Activated CD4-positive, alpha-beta T cell treated with anti-CD3 and anti-CD28 coated beads for 36 hours (primary cell): ENCODE measurements around the gene ENO2. TPM values are rescaled to one million over a fixed set of nuclear protein-coding genes. Genes with fewer than 3 reads are reported as not detected.

Source experiments
- ATAC-seq: fragments of 200-7000 bp; cut with Tn5 transposase; one replicate; pipeline ENCODE4 v1.10.0; 2021; ENCODE audit warnings: mild to moderate bottlenecking, moderate library complexity
- CTCF ChIA-PET: fragments of 350-600 bp; sonication (Branson Sonifier 250); formaldehyde crosslinking; loops from one replicate; lab custom pipeline; 2021; ENCODE audit warnings: antibody characterized with exemption; lab: Charles Lee
- POLR2A ChIA-PET: fragments of 350-600 bp; sonication (Branson Sonifier 250); formaldehyde crosslinking; loops from one replicate; lab custom pipeline; 2021; ENCODE audit warnings: antibody characterized with exemption, inconsistent platforms; lab: Charles Lee
- DNase-seq: peaks from one replicate; pipeline ENCODE4 v3.0.0-alpha.2; 2020
- H3K27ac Mint-ChIP-seq: one replicate; pipeline ENCODE4 v1.8.0; 2021; ENCODE audit warnings: mixed read lengths
- H3K27me3 Mint-ChIP-seq: one replicate; pipeline ENCODE4 v1.8.0; 2021; ENCODE audit warnings: mixed read lengths
- H3K36me3 Mint-ChIP-seq: one replicate; pipeline ENCODE4 v1.8.0; 2021; ENCODE audit warnings: low read depth, mixed read lengths
- H3K4me1 Mint-ChIP-seq: one replicate; pipeline ENCODE4 v1.8.0; 2021; ENCODE audit warnings: mixed read lengths
- H3K4me3 Mint-ChIP-seq: one replicate; pipeline ENCODE4 v1.8.0; 2021; ENCODE audit warnings: mild to moderate bottlenecking, moderate library complexity, mixed read lengths
- H3K9me3 Mint-ChIP-seq: one replicate; pipeline ENCODE4 v1.8.0; 2021; ENCODE audit warnings: low read depth, mixed read lengths
- intact Hi-C, 2 experiments: fragments of 100-400 bp; cut with DNase I in 1 of 2; cut with micrococcal nuclease in 1 of 2; formaldehyde crosslinking; loops; one replicate each; pipeline versions ENCODE4 v1.14.2 to v1.15.1; 2022 to 2024; cut with DNase I, micrococcal nuclease
- total RNA-seq, 2 experiments: library from RNA; stranded (reverse); gene quantifications; one replicate each; pipeline ENCODE4 v1.2.3, GENCODE V29; 2021

Gene ENO2
- total RNA-seq, 2 experiments from 2014 or later, result 301 to 317 TPM

GRCh38 chr12:6954316-6955107 is 40.1 kb downstream of the ENO2 start:
- CTCF ChIA-PET, result interaction anchor here (1.0 to 2.2 kb wide), 3 partner anchors 10 to 17 kb away, joined by 4 to 12 read pairs (median 5); no protein-coding TSS in a partner anchor

GRCh38 chr12:6955108-6956020 is 41.0 kb downstream of the ENO2 start:
- ChIA-PET POLR2A (interaction anchor here (0.6 to 8.1 kb wide), 2 partner anchors 10 to 153 kb away, joined by 3 to 142 read pairs; partner anchors contain the start of genes C12orf57 and RNU7-1), CTCF (interaction anchor here (0.6 to 2.2 kb wide), 6 partner anchors 9 to 176 kb away, joined by 3 to 12 read pairs (median 4); partner anchors contain the start of genes C12orf57 and RNU7-1)
- Mint-ChIP-seq H3K4me3 (peak overlapping the region; percentile 95), H3K36me3 (peaks cover 86% of the 10 kb centered on the region), H3K27ac (peak overlapping the region; percentile 97), H3K4me1 (peaks cover 70% of the 10 kb centered on the region), H3K27me3 (no peaks in the 10 kb centered on the region), H3K9me3 (no peaks in the 10 kb centered on the region)
- ATAC-seq (no peak), DNase-seq (no peak)
- intact Hi-C loops, result loop anchor here in 1 of 2 experiments (10.0 kb wide), 1 partner anchor 979 kb away; the partner anchor contains the start of gene SLC2A3

More at GRCh38 chr12:6954316-6955107, 40.1 kb downstream of the ENO2 start:
- no peaks in the 10 kb centered on the region for H3K27me3 Mint-ChIP-seq
- H3K9me3 Mint-ChIP-seq, result no peaks in the 10 kb centered on the region
- H3K4me3 Mint-ChIP-seq, result peak overlapping the region; percentile 95
- no peak for DNase-seq
- H3K36me3 Mint-ChIP-seq, result peaks cover 78% of the 10 kb centered on the region
- no peak for ATAC-seq
- intact Hi-C loops, result loop anchor here (5.0 to 10.0 kb wide), 3 partner anchors 347 to 980 kb away; partner anchors contain the start of genes CHD4 (in 1 of the 2), GAPDH (in 1 of the 2) and SLC2A3 (in 1 of the 2)
- peaks cover 70% of the 10 kb centered on the region for H3K4me1 Mint-ChIP-seq
- POLR2A ChIA-PET, result interaction anchor here (0.6 to 8.1 kb wide), 4 partner anchors 9 to 419 kb away, joined by 3 to 142 read pairs (median 6); partner anchors contain the start of genes C12orf57 and RNU7-1
- H3K27ac Mint-ChIP-seq, result peak overlapping the region; percentile 97

- no peaks in the 10 kb centered on the region for H3K27me3 Mint-ChIP-seq
- peaks cover 94% of the 10 kb centered on the region for H3K36me3 Mint-ChIP-seq
- H3K4me1 Mint-ChIP-seq, result peaks cover 71% of the 10 kb centered on the region
- ChIA-PET POLR2A (interaction anchor here (8.1 kb wide), 1 partner anchor 10 kb away, joined by 142 read pairs; the partner anchor contains the start of genes C12orf57 and RNU7-1), CTCF (interaction anchor here (0.6 to 2.2 kb wide), 11 partner anchors 8 to 177 kb away, joined by 3 to 12 read pairs (median 4); partner anchors contain the start of genes C12orf57 and RNU7-1)
- DNase-seq, result peak; percentile 34
- intact Hi-C loops, result loop anchor here in 1 of 2 experiments (10.0 kb wide), 1 partner anchor 979 kb away; the partner anchor contains the start of gene SLC2A3
- no peak for ATAC-seq
- peak overlapping the region; percentile 97 for H3K27ac Mint-ChIP-seq
- H3K9me3 Mint-ChIP-seq, result no peaks in the 10 kb centered on the region
- H3K4me3 Mint-ChIP-seq, result peak overlapping the region; percentile 95
These were observed 41.8 kb downstream of the ENO2 start for GRCh38 chr12:6956021-6956727.

- Mint-ChIP-seq H3K27me3 (no peaks in the 10 kb centered on the region), H3K4me1 (peaks cover 81% of the 10 kb centered on the region), H3K4me3 (peak overlapping the region; percentile 95), H3K36me3 (peaks cover 94% of the 10 kb centered on the region), H3K27ac (peak overlapping the region; percentile 99), H3K9me3 (no peaks in the 10 kb centered on the region)
- DNase-seq (peak; percentile 36), ATAC-seq (no peak)
- intact Hi-C loops, result loop anchor here in 1 of 2 experiments (10.0 kb wide), 1 partner anchor 978 kb away; the partner anchor contains the start of gene SLC2A3
- ChIA-PET POLR2A (interaction anchor here (0.6 to 8.1 kb wide), 2 partner anchors 12 to 75 kb away, joined by 5 to 142 read pairs; partner anchors contain the start of genes C12orf57 and RNU7-1), CTCF (interaction anchor here (0.6 to 2.0 kb wide), 12 partner anchors 8 to 156 kb away, joined by 3 to 7 read pairs (median 4); partner anchors contain the start of genes C12orf57, RNU7-1 and USP5)
These were observed 42.8 kb downstream of the ENO2 start for GRCh38 chr12:6957151-6957701.

- Mint-ChIP-seq H3K4me3 (peak overlapping the region; percentile 77), H3K27me3 (no peaks in the 10 kb centered on the region), H3K27ac (peak overlapping the region; percentile 99), H3K36me3 (peaks cover 87% of the 10 kb centered on the region), H3K4me1 (peaks cover 88% of the 10 kb centered on the region), H3K9me3 (no peaks in the 10 kb centered on the region)
- ChIA-PET POLR2A (interaction anchor here (8.1 kb wide), 1 partner anchor 12 kb away, joined by 142 read pairs; the partner anchor contains the start of genes C12orf57 and RNU7-1), CTCF (interaction anchor here (0.5 to 9.4 kb wide), 13 partner anchors 10 to 231 kb away, joined by 3 to 237 read pairs (median 3); partner anchors contain the start of genes C12orf57, PEX5, PTPN6 and RNU7-1)
- DNase-seq (peak; percentile 52), ATAC-seq (no peak)
- intact Hi-C loops, result loop anchor here in 1 of 2 experiments (10.0 kb wide), 1 partner anchor 977 kb away; the partner anchor contains the start of gene SLC2A3
These were observed 43.6 kb downstream of the ENO2 start for GRCh38 chr12:6957741-6958608.

- ChIA-PET CTCF (interaction anchor here (0.8 to 9.4 kb wide), 8 partner anchors 10 to 87 kb away, joined by 3 to 237 read pairs (median 4); partner anchors contain the start of genes C12orf57, PTPN6 and RNU7-1), POLR2A (interaction anchor here (1.1 to 8.1 kb wide), 2 partner anchors 13 to 22 kb away, joined by 5 to 142 read pairs; partner anchors contain the start of genes C12orf57 and RNU7-1)
- H3K27ac Mint-ChIP-seq, result peak overlapping the region; percentile 99
- DNase-seq (peak; percentile 32), ATAC-seq (no peak)
- H3K36me3 Mint-ChIP-seq, result peaks cover 80% of the 10 kb centered on the region
- no peaks in the 10 kb centered on the region for H3K9me3 Mint-ChIP-seq
- intact Hi-C loops, result loop anchor here in 1 of 2 experiments (10.0 kb wide), 1 partner anchor 976 kb away; the partner anchor contains the start of gene SLC2A3
- no peaks in the 10 kb centered on the region for H3K27me3 Mint-ChIP-seq
- H3K4me3 Mint-ChIP-seq, result peak overlapping the region; percentile 77
- H3K4me1 Mint-ChIP-seq, result peaks cover 89% of the 10 kb centered on the region
These were observed 44.3 kb downstream of the ENO2 start for GRCh38 chr12:6958609-6959057.

- peaks cover 74% of the 10 kb centered on the region for H3K36me3 Mint-ChIP-seq
- H3K4me1 Mint-ChIP-seq, result peaks cover 88% of the 10 kb centered on the region
- peak; percentile 51 for ATAC-seq
These were observed 44.9 kb downstream of the ENO2 start for GRCh38 chr12:6959058-6959804.

More at GRCh38 chr12:6959058-6959804, 44.9 kb downstream of the ENO2 start:
- Mint-ChIP-seq H3K4me3 (peak overlapping the region; percentile 77), H3K9me3 (no peaks in the 10 kb centered on the region), H3K27ac (peak overlapping the region; percentile 99), H3K27me3 (no peaks in the 10 kb centered on the region)
- DNase-seq, result peak; percentile 82
- POLR2A ChIA-PET, result interaction anchor here (0.7 to 8.1 kb wide), 3 partner anchors 14 to 498 kb away, joined by 3 to 142 read pairs (median 5); partner anchors contain the start of genes C12orf57 and RNU7-1
- intact Hi-C loops, result loop anchor here in 1 of 2 experiments (10.0 kb wide), 1 partner anchor 976 kb away; the partner anchor contains the start of gene SLC2A3
- CTCF ChIA-PET, result interaction anchor here (0.8 to 9.4 kb wide), 6 partner anchors 9 to 84 kb away, joined by 3 to 237 read pairs (median 4); partner anchors contain the start of genes C12orf57, PTPN6 and RNU7-1
